ENCODE results near the gene RAB36.

Gene RAB36

DNA sequence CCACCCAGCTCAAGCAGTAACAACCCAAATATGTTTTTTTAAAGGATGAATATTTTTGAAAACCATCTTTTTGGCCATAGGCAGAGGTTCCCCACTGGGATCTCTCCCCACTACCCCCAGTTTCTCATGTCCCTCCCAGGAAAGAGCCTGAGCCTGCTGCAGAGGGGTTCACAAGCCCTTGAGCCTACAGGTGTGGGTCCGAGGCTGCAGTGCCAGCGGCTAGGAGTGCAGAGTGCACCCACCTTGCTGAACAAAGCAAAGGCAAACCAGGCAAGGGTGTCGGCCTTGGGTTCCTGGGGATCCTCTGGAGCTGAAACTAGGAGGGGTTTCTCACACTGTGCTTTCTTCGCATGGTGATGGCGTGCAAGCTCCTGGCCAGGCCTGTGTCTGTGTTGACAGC is 40.0 kb upstream of the RAB36 start:
- H2AFZ ChIP-seq (ENCODE audit: low read length) = no peak overlapping the region
- TF ChIP-seq EZH2phosphoT487 (IDR thresholded peaks at IDR 0.05; ENCODE audit: borderline replicate concordance) = no peak
- TF ChIP-seq, protein P1, sequence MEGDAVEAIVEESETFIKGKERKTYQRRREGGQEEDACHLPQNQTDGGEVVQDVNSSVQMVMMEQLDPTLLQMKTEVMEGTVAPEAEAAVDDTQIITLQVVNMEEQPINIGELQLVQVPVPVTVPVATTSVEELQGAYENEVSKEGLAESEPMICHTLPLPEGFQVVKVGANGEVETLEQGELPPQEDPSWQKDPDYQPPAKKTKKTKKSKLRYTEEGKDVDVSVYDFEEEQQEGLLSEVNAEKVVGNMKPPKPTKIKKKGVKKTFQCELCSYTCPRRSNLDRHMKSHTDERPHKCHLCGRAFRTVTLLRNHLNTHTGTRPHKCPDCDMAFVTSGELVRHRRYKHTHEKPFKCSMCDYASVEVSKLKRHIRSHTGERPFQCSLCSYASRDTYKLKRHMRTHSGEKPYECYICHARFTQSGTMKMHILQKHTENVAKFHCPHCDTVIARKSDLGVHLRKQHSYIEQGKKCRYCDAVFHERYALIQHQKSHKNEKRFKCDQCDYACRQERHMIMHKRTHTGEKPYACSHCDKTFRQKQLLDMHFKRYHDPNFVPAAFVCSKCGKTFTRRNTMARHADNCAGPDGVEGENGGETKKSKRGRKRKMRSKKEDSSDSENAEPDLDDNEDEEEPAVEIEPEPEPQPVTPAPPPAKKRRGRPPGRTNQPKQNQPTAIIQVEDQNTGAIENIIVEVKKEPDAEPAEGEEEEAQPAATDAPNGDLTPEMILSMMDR (conservative IDR thresholded peaks at IDR 0.05; ENCODE audit: low read length) = no peak
- H3K9me3 ChIP-seq (ENCODE audit: insufficient read depth, low read depth, low read length) = no peaks in the 10 kb centered on the region
- no peaks in the 10 kb centered on the region for H3K36me3 ChIP-seq (ENCODE audit: insufficient read depth, low read length)
- H3K9me2 ChIP-seq (replicated peaks; ENCODE audit: low read depth, low read length) = no peaks in the 10 kb centered on the region
- no peak overlapping the region for H3K9ac ChIP-seq (ENCODE audit: low read depth, low read length, poor library complexity, severe bottlenecking)
- no peak overlapping the region for H3K4me2 ChIP-seq (ENCODE audit: low read depth, low read length, poor library complexity, severe bottlenecking)
- H4K20me1 ChIP-seq (ENCODE audit: insufficient read depth, low read length, poor library complexity, severe bottlenecking) = no peaks in the 10 kb centered on the region
- H3K4me3 ChIP-seq (ENCODE audit: low read length, poor library complexity, severe bottlenecking) = no peak overlapping the region
- no peaks in the 10 kb centered on the region for H3K4me1 ChIP-seq (ENCODE audit: insufficient read depth, low read length, poor library complexity, severe bottlenecking)
- H3K27me3 ChIP-seq (ENCODE audit: insufficient read depth, low read length, poor library complexity, severe bottlenecking) = no peaks in the 10 kb centered on the region
- no peaks in the 10 kb centered on the region for H3K79me2 ChIP-seq (ENCODE audit: insufficient read depth, low read length)
- H3F3A ChIP-seq (ENCODE audit: low read depth) = no peaks in the 10 kb centered on the region

DNA sequence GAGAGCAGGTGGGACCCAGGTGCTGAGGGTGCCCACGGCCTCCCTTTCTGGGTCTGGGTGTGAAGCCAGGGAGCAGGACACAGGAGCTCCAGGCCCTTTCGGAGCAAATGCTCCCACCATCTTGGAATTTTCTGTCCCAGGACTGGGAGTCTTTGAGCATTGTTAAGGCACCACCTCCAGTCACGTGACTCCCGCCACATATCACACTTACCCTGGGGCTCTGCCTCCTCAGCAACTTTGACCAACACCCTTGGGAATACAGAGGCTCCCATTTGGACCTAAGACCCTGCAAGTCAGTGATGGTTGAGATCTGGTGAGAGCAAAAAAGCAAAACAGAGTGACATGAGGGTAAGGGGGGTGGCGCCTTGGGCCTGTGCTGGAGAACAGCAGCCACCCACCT is 39.4 kb upstream of the RAB36 start:
- Histone ChIP-seq H3K4me2 (ENCODE audit: low read depth, low read length, poor library complexity, severe bottlenecking) (no peak overlapping the region), H3K9me2 (replicated peaks; ENCODE audit: low read depth, low read length) (no peaks in the 10 kb centered on the region), H3K4me1 (ENCODE audit: insufficient read depth, low read length, poor library complexity, severe bottlenecking) (no peaks in the 10 kb centered on the region), H3K9me3 (ENCODE audit: insufficient read depth, low read depth, low read length) (no peaks in the 10 kb centered on the region), H3K36me3 (ENCODE audit: insufficient read depth, low read length) (no peaks in the 10 kb centered on the region), H4K20me1 (ENCODE audit: insufficient read depth, low read length, poor library complexity, severe bottlenecking) (no peaks in the 10 kb centered on the region), H2AFZ (ENCODE audit: low read length) (no peak overlapping the region), H3K79me2 (ENCODE audit: insufficient read depth, low read length) (no peaks in the 10 kb centered on the region), H3K9ac (ENCODE audit: low read depth, low read length, poor library complexity, severe bottlenecking) (no peak overlapping the region), H3K27me3 (ENCODE audit: insufficient read depth, low read length, poor library complexity, severe bottlenecking) (no peaks in the 10 kb centered on the region), H3F3A (ENCODE audit: low read depth) (no peaks in the 10 kb centered on the region), H3K4me3 (ENCODE audit: low read length, poor library complexity, severe bottlenecking) (no peak overlapping the region)
- TF ChIP-seq, protein P1 (conservative IDR thresholded peaks at IDR 0.05; ENCODE audit: low read length) = no peak
- no peak for TF ChIP-seq EZH2phosphoT487 (IDR thresholded peaks at IDR 0.05; ENCODE audit: borderline replicate concordance)

DNA sequence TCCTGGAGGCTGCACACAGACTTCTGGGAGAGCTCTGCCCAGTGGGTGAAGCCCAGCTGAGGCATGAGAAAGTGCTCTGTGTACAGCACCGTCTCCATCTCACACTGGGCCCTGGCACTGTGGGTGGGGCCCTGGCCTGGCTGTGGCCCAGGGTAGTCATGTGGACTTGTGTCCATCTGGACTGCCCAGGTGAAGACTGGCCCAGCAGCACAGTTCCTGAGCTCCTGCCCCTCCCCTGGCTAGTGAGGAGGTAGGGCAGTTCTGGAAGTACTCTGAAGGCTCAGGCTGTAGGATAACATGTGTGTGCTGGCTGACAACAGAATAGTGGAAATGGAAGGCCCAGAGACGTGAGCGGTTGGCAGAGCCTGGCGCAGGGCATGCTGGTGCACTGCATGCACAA is 38.9 kb upstream of the RAB36 start:
- H3K27me3 ChIP-seq (ENCODE audit: insufficient read depth, low read length, poor library complexity, severe bottlenecking) = no peaks in the 10 kb centered on the region
- no peak for TF ChIP-seq EZH2phosphoT487 (IDR thresholded peaks at IDR 0.05; ENCODE audit: borderline replicate concordance)
- TF ChIP-seq, protein P1 (conservative IDR thresholded peaks at IDR 0.05; ENCODE audit: low read length) = no peak
- no peaks in the 10 kb centered on the region for H4K20me1 ChIP-seq (ENCODE audit: insufficient read depth, low read length, poor library complexity, severe bottlenecking)
- H3K9me2 ChIP-seq (replicated peaks; ENCODE audit: low read depth, low read length) = no peaks in the 10 kb centered on the region
- H3K4me3 ChIP-seq (ENCODE audit: low read length, poor library complexity, severe bottlenecking) = no peak overlapping the region
- H3K9me3 ChIP-seq (ENCODE audit: insufficient read depth, low read depth, low read length) = no peaks in the 10 kb centered on the region
- H3K36me3 ChIP-seq (ENCODE audit: insufficient read depth, low read length) = no peaks in the 10 kb centered on the region
- no peaks in the 10 kb centered on the region for H3K4me1 ChIP-seq (ENCODE audit: insufficient read depth, low read length, poor library complexity, severe bottlenecking)
- no peak overlapping the region for H3K4me2 ChIP-seq (ENCODE audit: low read depth, low read length, poor library complexity, severe bottlenecking)
- no peaks in the 10 kb centered on the region for H3K79me2 ChIP-seq (ENCODE audit: insufficient read depth, low read length)
- no peak overlapping the region for H2AFZ ChIP-seq (ENCODE audit: low read length)
- H3F3A ChIP-seq (ENCODE audit: low read depth) = no peaks in the 10 kb centered on the region
- H3K9ac ChIP-seq (ENCODE audit: low read depth, low read length, poor library complexity, severe bottlenecking) = no peak overlapping the region
